HL-60/S4 (cell line): ENCODE results near the gene ARHGEF16.

Source experiments
- in situ Hi-C: fragments of 300-500 bp; cut with MboI; formaldehyde crosslinking; loops from 2 replicates; pipeline ENCODE4 v1.14.3; 2022; ENCODE audit warnings: low sequenced_read_pairs

Gene ARHGEF16

DNA sequence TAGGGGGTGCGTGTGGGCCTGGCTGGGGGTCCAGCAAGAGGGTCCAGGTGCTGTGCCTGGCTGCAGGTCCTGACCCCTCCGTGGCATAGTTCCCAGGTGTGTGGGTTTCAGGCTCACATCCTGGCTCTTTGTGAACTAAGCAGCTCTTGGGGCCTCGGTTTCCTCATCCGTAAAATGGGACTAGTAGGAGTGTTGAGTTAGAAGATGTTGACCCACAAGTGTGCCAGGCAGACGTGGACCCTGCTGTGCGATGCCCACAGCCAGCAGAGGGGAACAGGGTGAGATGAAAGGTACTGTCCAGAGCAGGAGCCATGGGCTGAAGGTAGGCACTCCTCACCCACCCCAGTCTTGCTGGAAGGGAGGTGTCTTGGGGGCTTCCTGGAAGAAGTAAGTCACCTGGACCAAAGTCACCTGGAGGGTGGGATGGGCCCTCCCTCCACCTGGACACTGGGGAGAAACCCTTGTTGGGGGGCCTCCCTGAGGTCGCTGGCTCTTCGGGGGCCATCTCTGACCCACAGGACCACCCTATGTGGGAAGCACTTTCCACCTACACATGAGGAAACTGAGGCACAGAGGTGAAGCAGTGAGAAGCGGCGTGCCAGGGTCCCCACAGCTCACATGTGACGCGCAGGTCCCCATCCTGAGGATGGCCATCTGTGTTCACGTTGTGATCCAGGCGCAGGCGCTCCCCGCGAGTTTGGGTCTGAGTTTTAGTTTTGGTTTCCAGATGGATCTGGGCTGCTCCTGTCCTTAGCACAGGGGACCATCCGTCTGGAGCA is 1.4 kb downstream of the ARHGEF16 start:
- in situ Hi-C loops = no loop called here

DNA sequence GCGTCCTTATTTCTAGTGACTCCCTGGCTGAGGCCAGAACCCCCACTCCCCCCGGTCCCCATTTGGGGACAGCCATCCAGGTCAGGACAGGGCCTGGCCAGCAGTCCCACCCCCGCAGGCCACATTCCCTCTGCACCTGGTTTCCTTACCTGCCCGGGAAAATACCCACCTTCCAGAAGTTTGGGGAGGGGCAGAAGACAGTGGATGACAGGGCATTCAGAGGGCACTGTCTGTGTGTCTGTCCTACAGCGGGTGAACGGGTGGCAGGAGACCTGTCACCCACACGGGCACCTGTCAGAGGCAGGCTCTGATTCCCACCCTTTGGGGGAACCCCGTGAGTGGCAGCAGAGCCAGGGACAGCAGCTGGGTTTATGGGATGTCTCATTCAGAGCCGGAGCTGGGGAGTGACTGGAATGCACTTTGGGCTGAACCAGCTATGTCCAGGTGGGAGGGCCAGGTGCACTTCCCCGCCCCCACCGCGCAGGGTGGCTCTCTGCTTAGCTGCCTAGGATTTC is 2.0 kb downstream of the ARHGEF16 start:
- in situ Hi-C loops = no loop called here

DNA sequence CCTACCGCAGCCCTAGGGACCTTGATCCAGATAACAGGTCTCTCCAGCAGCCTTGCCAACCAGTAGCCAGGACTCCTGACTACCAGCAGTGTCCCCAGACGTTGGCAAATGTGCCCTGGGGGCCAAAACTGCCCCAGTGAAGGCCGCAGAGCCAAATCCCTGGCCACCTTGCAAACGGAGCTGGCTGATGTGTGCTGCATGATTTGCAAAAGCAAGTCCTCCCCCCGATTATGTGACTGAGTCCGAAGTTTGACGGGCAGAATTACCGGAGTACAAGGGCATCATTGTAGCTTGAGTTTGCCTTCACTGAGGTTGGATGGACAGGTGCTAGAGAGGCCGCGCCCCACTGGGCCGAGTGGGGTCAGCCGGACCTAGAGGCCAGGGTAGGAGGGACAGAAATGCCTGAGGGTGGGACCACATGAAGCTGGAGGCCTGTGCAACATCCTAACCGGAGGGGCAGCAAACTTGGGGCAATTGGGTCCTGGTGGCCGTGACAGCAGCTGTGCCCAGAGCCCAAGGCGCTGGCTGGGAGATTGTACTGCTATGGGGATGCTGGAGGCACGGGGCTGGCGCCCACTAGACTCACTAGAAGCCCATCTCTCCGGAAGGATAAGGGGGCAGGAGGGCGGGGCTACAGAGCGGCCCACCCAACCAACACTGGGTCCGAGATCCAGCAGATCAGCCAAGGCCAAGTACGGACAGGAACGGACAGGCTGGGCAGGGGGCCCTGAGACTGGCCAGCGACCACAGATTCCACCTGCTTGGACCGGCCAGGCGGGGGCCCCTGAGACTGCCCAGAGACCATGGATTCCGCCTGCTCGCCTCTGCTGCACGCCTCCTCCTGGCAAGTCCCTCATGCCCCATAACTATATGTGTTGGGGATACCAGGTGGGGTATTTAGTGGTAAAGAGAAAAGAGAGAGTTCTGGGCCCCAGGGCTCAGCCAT is 2.8 kb downstream of the ARHGEF16 start:
- in situ Hi-C loops = no loop called here

DNA sequence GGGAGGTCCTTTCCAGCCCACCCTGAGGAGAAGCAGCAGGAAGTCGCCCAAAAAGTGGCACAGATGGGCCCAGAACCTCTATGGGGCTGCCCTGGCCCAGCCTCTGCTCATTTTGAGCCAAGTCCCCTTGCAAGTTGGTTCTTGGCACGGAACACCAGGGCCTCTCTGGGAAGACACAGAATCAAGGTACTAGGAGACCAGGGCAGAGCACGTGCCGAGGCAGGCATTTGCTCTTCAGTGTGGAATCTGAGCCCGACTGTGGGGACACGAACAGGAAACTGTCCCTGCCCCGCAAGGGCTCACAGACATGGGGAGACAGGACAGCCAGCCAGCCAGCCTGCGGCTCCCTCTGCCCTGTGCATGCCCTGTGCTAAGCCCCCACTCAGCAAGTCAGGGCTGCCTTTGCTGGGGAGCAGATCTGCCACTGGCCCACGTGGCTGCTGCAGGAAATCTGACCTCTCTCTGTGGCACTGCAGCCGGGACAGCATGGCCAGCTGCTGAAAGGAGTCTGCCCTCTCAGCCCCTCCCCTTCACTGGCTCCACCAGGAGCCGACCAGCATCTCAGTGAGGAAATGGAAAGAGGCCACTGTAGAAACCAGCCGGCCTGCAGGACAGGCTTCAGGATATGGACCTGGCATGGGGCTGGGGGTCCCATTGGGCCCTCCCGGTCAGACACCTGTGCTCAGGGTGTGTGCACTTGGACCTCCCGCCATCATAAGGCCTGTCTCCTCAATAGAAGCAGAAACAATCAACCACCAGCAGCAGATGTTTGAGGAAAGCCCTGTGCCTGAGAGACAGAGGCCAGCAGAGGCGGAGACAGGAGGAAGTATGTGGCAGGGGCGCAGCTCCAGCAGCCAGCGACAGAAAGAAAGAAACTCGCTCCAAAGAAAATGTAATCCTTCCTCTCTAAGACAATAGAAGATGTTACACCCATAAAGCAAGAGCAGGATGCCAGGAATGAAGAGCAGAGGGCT is 3.7 kb downstream of the ARHGEF16 start:
- in situ Hi-C loops = no loop called here

DNA sequence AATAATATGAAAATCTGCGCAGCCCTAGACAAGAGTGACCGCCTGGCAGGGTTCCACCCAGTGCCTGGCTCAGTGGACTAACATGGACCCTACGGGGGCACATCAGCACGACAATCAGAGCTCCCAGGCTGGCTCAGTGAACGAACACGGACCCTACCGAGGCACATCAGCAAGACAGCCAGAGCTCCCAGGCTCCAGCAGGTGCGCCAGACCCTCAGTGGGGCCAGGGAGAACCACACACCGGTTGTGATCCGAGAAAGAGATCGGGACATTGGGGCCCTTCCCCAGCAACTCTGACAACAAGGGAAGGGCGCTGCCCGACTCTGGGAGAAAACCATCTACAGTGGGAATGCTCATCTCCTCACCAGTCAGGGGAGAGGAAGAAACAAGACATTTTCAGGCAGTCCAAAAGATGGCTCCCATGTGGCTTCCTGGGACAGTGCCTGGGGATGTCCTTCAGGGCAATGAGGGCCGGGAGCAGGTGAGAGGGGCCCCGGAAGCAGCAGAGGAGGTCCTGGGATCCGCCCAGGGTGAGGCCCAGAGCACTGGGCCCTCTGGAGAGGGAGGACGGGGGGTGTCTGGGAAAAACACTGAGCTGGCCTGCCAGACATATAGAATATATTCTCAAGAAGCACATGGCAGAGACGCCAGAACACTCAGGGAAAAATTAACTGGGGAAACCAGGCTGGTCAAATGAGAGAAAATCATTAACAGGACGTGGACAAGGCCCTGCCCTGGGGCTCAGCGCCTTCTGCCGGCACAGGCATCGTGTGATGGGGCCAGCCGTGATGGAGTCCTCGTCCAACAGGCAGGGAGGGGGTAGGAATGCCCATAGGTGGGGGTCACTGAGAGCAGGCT is 4.8 kb downstream of the ARHGEF16 start:
- in situ Hi-C loops = no loop called here

DNA sequence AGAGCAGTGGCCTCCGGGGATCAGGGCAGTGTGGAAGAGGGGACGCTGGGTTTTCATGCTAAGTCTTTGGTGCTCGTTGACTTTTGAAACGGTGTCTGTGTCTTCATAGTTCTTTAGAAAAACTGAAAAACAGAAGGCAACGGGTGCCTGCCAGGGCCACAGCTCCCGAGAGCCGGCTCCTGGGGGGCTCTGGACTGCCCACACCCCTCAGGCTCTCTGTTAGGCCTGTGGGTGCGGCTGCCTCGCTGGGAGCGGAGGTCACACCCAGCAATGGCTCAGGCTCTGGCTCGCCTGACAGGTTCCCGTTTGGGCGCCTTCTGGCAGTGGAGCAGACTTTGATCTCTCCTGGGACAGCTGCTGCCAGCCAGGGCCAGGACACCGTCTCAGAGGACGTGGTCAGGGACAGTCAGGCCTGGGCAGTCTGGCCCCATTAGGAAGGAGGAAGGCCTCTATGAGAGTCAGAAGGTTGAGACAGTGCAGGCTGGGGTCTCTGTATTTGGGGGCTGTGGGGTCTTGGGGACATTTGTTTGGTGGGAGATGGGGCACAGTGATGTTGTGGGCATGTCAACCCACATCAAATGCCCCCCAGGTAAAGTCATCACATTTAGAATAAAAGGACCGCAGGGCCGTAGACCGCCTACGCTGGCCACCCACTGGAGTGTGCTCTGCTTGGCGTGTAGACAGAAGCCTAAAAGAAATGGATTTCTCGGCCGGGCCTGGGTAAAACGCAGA is 5.6 kb downstream of the ARHGEF16 start:
- in situ Hi-C loops = no loop called here

DNA sequence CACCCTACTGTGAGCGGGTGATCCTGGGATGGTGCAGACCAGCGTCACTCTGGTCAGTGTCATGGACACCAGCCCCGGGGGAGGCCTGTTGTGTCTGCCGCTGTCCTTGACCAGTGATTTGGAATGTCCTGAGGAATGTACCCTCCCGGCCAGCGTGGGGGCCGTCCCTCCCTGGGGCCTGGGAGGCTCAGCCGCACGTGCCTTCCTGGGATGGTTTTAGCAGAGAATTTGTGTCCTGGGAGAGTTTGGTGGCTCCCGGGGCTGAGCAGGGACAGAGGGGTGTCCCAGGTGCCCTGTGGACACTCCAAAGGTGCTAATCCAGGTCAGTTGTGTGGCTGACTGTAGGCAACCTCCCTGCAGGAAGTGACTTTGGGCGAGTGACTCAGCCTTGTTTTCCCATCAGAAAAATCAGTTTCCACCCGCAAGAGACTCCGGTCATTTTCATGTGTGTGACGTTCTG is 6.2 kb downstream of the ARHGEF16 start:
- in situ Hi-C loops = no loop called here

DNA sequence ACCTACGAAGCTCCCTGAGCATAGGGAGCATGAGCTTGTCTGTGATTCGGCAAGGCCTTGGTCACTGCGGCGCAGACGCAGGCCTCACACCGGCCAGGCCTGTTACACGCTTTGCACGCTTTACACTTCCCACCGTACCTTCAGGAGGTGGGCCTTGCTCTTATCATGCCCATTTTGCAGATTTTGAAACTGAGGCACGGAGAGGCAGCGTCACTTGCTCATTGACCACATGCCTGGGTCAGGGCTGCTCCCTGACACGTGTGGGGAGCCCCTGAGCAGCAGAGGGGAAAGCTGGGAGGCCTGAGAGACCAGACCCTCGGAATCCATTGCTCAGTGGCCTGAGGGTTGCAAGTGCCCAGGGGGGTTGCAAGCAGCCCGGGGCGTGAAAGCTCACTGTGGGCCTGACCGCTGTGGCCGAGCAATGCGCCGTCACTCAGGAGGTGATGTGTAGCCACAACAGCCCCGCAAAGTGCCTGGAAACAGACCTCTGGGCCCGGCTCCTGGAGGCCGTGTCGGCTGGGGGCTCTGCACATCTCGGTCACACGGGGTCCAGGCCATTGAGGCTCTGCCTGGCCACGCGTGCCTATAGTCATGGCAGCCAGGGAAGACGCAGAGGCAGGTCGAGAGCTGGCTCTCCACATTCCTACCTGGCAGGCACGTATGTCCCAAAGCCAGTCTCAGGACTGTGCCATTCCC is 6.9 kb downstream of the ARHGEF16 start:
- in situ Hi-C loops = no loop called here

DNA sequence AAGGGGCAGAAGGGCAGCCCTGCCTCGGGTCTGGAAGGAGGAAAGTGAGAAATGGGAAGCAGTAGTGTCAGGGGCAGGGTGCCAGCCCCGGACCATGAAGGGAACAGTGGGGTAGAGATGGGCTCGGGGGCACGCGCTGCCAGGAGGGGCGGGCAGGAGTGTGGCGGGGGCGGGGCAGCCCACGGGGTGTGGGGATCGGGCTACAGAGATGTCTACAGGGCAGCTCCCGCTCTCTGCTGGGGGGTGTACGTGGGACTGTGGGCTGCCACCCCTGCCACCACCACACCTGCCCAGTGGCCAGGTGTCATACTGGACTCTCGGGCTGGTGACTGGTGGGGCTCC is 7.4 kb downstream of the ARHGEF16 start:
- in situ Hi-C loops = no loop called here

DNA sequence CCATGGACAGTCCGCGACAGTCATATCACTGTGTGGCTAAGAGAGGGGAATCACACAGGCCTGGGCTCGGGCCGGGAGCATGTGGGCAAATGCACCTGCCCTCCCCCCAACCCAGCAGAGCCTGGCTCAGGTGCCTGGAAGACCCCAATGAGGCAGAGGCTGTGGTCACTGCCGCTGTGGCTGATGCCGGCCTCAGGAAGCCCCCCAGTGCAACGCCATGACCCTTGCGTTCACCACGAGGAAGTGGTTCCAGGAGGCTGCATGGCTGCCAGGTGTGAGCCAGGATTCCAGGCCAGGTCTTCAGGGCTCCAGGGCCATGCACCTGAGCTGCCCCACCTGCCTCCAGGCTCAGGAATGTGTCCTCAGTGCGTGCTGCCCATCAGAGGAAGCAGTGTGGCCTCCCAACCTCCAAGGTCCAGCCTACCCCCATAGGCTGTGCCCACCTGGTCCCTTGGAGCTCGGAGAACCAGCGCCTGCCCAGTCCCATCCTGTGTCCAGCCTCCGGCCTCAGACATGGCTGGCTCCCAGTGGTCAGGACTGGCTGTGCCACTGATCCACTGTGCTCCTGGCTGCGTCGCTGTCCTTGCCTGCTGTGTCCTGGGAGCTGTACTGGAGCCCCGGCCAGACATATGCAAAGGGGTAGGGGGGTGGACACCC is 8.0 kb downstream of the ARHGEF16 start:
- in situ Hi-C loops = no loop called here

DNA sequence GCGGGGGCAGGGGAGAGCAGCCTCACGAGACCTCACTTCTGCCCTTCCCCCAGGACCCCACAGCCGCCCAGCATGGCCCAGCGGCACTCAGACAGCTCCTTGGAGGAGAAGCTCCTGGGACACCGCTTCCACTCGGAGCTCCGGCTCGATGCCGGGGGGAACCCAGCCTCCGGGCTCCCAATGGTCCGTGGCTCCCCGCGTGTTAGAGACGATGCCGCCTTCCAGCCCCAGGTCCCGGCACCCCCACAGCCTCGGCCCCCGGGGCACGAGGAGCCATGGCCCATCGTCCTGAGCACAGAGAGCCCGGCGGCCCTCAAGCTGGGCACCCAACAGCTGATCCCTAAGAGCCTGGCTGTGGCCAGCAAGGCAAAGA is 8.5 kb downstream of the ARHGEF16 start:
- in situ Hi-C loops = no loop called here

DNA sequence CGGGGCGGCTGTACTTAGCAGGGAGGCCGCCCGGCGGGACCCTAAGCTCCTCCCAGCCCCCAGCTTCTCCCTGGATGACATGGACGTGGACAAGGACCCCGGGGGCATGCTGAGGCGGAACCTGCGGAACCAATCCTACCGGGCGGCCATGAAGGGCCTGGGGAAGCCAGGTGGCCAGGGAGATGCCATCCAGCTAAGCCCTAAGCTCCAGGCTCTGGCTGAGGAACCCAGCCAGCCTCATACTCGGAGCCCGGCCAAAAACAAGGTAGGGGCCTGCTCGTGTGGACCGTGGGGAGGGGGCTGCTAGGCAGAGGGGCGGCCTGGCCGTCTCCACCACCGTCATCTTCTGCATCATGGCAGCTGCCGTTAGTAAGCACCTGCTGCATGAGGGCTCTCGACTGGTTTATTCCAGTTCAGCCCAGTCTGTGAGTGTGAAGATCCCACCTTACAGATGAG is 9.0 kb downstream of the ARHGEF16 start:
- in situ Hi-C loops = no loop called here

DNA sequence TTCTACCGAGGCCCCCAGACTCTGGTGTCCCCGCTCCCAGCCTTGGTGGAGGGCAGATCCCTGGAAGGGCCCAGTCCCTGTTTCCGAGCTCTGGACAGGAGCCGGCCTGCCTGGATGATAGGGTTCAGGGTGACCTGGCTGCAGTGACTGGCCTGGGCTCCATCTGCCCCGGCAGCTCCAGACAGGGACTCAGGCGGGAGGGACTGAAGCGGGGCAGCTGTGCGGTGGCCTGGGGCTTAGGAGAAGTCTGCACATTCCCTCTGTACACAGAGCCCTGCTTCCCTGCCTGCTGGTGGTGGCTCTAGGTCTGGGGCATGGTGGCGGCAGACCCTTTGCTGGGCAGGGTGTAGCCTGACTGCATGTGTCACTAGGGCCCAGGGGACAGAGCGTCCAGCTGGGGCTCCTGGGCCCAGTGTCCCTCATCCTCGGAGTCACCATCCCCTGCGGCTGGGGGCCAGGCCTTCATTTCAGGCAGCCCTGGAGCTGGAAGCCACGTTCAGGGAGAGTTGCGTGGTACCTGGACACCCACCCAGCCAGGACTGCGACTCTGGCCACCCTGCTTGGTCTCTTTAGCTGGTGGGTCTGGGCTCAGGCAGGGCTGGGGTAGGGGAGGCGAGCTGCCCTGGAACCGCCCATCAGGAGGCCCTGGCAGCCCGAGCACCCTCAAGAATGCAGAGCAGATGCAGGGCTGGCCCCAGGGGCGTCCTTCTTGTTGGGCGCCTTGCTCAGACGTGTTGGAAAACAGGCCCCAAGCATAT is 9.6 kb downstream of the ARHGEF16 start:
- in situ Hi-C loops = no loop called here

DNA sequence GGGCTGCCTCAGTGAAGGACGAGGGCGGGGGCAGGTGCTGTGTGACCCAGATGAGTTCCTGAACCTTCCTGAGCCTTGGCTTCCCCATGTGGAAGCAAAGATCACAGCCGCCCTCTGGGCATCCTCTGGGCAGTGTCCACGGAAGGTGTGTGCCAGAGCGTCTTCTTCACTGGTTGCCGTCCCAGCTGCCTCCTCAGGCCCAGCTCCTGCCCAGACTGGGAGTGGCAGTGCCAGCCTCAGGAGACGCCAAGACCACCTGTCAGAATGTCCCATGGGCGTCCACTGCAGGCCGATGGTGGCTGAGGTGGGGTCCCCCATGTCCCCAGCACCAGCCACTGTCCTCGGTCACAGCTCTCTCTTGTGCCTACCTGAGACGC is 10.2 kb downstream of the ARHGEF16 start:
- in situ Hi-C loops = no loop called here

DNA sequence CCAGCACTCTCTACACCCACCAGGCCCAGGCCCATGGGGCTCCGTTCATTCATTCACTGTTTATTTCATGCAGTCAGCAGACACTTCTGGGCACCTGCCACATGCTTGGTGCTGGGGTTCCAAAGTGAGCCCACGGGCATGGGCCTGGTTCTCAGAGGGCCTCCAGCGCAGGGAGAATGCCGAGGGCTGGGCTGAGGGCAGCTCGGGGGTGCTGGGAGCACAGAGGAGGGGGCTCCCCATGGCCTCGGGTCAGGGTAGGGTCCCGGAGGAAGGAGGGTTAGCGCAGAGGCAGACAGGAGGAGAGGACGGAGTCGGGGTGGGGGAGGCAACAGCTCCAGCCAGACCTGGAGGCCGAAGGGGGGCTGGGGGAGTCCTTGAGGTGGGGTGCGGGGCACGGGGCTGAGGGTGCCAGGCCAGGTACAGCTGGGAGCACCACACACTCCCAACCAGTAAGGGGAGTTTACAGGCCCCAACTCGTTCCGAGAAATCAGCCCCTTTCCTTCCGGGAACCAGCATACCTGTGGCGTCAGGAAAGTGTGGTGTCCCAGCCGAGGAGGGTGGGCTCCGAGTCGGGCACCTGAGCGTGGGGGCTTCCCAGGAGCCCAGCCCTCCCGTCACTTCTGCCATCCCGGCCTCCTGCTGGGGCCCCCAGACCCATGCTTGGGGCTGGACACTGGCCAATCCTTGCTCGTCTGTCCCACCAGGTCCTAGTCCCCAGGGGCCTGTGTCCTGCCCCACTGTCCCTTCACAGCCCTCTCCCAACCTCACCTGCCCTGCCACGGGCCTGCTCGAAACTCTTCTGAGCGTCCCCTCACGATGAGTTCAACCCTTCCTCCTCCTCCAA is 10.8 kb downstream of the ARHGEF16 start:
- in situ Hi-C loops = no loop called here

DNA sequence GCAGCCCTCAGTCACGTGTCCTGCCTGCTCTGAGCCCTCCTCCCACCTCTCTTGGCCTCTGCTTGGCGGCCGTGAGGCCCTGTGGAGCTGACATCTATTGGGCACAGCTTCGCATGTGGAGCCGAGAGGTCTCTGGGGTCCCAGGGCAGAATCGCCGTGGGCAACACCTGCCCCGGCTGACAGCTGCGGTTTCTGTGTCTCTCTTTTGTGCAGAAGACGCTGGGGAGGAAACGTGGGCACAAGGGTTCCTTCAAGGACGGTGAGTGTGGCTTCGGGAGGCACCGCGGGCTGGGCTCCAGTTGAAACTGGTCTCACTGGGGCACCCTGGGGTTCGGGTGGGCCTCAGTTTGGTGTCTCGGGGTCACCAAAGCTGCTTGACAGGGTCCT is 11.5 kb downstream of the ARHGEF16 start:
- in situ Hi-C loops = no loop called here
